ENCODE measurements around the gene MEIOB.

Gene MEIOB

DNA sequence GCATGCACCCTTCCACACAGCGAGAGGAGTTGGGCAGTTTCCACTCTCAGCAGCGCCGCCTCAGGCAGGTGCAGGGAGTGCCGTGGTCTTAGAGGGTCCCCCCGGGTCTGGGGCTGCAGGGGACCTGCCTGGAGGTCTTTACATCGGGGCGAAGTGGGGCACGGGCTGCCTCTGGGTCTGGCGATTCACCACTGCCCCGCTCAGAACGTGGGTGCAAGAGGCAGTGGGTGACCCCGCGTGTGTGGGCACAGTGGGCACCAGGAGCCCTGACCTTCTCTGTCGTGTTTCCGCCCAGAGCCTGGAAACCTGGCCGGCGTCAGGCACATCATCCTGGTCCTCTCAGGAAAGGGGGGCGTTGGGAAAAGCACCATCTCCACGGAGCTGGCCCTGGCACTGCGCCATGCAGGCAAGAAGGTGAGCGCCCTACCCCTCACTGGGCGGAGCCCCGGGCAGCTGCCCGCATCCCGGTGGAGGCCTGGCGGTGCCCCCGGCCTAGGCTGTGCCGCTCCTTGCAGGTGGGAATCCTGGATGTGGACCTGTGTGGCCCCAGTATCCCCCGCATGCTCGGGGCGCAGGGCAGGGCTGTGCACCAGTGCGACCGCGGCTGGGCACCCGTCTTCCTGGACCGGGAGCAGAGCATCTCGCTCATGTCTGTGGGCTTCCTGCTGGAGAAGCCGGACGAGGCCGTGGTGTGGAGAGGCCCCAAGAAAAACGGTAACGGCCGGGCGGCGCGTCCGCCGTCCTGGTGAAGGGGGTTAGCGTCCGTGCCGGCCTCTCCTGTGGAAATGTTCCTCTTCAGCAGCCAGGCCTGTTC is 85.5 kb downstream of the MEIOB start:
- DNase-seq = no peak

DNA sequence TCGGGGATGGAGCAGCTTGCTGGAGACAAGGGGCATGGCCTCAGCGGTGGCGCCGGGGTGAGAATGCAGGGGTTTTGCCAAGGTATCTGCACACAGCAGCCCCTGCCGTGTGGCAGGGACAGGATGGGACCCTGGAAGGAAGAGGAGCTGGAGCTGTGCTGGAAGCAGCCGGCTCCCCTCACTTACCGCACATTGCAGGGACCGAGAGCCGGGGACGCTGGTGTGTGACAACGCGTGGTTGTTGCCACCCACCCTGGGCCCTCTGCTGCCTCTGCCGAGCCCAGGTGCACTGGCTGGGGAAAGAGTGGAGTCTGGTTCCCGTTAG is 86.2 kb downstream of the MEIOB start:
- DNase-seq = no peak

DNA sequence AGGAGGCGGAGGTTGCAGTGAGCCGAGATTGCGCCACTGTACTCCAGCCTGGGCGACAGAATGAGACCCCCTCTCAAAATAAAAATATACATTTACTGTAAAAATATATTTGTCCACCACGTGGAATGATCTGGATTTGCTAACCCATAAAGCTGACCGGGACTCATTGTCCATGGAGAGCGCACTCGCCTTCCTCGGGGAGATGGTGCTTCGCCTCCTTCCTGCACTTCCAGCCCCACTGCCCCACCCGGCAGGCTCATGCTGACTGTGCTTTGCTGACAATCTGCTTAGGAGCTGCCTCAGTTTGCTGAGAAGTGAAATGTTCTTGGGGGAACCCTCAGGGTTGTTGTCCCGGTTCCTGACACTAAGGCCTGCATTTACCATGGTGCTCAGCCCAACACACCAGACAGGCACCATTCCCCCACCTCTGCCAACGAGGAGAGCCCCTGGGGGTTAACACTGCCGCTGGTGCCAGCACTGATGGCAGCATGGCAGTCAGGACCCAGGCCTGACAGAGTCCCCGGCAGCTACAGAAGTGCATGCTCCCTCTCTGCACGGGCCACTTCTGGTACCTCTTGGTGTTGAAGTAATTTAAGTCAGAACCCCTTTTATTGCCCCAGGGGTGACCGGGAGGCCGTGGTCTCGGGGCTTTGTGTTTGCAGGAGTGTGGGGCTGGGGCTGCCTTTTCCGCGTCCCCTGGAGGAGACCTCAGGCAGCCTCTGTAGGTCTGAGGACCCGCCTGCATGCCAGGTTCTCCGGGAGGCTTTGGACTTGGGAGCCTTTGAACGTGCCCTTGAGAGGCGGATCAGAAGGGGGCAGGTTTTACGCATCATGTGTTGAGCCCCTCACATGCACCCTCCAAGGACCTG is 86.8 kb downstream of the MEIOB start:
- no peak for DNase-seq

All from right kidney (tissue), 1 donor.